ENCODE results near the gene WWC1. TPM values are rescaled to one million over a fixed set of nuclear protein-coding genes. Genes with fewer than 3 reads are reported as not detected.
A peak's percentile ranks its signal among the peaks of the same experiment; 100 is the strongest.

WWC1 gene
- total RNA-seq, 1 donor from 2014 or later: 20.8 TPM

DNA sequence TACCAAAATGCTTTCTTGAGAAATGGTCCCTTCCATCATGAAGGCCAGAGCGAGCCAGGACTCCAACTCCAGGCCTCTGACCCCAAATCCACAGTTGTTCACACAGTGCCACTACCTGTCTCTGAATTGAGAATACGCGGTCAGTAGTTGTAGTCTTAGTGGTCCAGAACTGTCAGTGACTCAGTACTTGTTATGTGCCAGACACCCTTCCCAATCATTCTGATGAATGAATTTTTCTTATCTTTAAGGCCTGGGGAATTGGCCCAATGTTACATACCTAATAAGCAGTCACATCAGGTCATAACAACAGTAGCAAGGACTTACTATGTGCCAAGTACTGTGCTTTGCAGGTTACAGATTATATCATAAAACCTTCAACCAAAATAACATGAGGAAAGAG lies 122.2 kb downstream of the WWC1 start:
- FAIRE-seq (no peak), DNase-seq (ENCODE audit: low read depth) (no peak)
- Histone ChIP-seq H3K4me3 (ENCODE audit: low read depth, low read length) (no peak overlapping the region), H3K27me3 (ENCODE audit: control insufficient read depth, insufficient read depth, low read length) (no peaks in the 10 kb centered on the region), H3K36me3 (ENCODE audit: control insufficient read depth, insufficient read depth, low read length) (peaks cover 12% of the 10 kb centered on the region)
- TF ChIP-seq, protein P1, sequence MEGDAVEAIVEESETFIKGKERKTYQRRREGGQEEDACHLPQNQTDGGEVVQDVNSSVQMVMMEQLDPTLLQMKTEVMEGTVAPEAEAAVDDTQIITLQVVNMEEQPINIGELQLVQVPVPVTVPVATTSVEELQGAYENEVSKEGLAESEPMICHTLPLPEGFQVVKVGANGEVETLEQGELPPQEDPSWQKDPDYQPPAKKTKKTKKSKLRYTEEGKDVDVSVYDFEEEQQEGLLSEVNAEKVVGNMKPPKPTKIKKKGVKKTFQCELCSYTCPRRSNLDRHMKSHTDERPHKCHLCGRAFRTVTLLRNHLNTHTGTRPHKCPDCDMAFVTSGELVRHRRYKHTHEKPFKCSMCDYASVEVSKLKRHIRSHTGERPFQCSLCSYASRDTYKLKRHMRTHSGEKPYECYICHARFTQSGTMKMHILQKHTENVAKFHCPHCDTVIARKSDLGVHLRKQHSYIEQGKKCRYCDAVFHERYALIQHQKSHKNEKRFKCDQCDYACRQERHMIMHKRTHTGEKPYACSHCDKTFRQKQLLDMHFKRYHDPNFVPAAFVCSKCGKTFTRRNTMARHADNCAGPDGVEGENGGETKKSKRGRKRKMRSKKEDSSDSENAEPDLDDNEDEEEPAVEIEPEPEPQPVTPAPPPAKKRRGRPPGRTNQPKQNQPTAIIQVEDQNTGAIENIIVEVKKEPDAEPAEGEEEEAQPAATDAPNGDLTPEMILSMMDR (IDR thresholded peaks at IDR 0.05; ENCODE audit: insufficient read depth, low read length, severe bottlenecking): no peak

DNA sequence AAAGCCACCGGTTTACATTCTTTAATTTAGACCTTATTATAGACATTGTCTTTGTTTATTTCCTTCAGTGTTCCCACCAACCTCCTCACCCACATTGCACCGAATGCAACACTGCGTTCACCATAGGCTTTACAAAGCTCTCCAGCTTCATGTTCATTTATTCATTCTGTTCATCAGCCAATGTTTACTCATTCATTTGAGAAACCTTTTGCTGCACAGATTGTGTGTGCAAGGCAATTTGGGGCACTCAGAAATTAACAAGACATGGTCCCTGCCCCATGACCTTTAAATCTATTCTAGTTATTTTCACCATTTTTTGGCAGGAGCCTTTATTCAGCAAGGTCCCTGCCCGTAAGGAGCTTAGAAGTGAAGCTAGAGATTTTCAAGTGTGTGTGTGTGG lies 124.0 kb downstream of the WWC1 start:
- TF ChIP-seq, protein P1 (IDR thresholded peaks at IDR 0.05; ENCODE audit: insufficient read depth, low read length, severe bottlenecking): no peak
- peaks cover 12% of the 10 kb centered on the region for H3K36me3 ChIP-seq (ENCODE audit: control insufficient read depth, insufficient read depth, low read length)
- no peak overlapping the region for H3K4me3 ChIP-seq (ENCODE audit: low read depth, low read length)
- FAIRE-seq: no peak
- no peak for DNase-seq (ENCODE audit: low read depth)
- H3K27me3 ChIP-seq (ENCODE audit: control insufficient read depth, insufficient read depth, low read length): no peaks in the 10 kb centered on the region

DNA sequence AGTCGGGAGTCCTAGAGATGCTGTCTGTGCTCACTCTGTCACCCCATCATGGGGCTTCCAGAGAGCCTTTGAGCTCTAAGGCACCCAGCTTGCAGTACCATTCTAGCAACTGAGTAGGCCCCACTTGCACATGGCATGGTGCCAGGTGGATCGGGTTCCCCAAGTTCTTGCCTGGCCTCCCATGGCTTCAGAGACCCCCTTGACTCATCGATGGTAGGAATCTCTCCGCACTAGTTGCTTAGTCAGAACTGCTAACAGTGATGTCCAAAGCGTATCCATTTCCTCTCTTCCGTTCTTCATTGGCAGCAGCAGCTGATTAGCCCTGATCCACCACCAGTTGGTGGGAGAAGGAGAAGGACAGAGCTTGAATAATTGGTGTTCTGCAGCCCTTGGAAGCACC lies 124.5 kb downstream of the WWC1 start:
- DNase-seq (ENCODE audit: low read depth): no peak
- FAIRE-seq: no peak
- Histone ChIP-seq H3K27me3 (ENCODE audit: control insufficient read depth, insufficient read depth, low read length) (no peaks in the 10 kb centered on the region), H3K4me3 (ENCODE audit: low read depth, low read length) (no peak overlapping the region), H3K36me3 (ENCODE audit: control insufficient read depth, insufficient read depth, low read length) (peaks cover 12% of the 10 kb centered on the region)
- TF ChIP-seq, protein P1 (IDR thresholded peaks at IDR 0.05; ENCODE audit: insufficient read depth, low read length, severe bottlenecking): no peak

DNA sequence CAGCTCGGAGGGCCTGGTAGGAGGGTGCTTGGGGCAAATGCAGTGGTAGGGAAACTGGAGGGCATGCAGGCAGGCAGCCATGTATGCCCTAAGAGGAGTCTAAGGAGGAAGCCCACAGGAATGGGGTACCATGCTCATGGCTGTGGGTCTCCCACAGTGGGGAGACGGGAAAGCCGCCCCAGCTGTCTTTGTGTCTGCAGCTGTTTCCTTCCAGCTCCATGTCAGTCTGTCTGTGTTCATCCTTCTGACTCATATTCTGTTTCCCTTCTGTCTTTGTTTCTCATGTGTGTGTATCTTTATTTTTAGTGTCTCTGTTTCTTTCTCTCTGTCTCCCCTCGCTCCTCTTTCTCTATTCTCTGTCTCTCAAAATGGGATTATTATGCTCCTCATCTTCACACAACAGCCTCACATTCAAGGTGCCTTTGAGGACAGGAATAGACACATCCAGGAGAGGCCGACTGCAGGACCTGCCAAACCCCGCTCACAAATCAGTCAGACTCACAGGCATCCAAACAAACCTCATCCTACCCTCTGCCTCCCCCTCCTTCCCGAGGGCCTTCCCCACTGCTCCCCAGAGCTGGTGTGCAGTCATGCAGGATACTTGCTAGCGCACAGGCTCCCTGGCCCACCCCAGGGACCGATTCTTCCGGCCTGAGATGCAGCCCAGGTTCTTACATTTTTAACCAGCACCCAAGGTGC lies 126.4 kb downstream of the WWC1 start:
- H3K4me3 ChIP-seq (ENCODE audit: low read depth, low read length): no peak overlapping the region
- H3K27me3 ChIP-seq (ENCODE audit: control insufficient read depth, insufficient read depth, low read length): no peaks in the 10 kb centered on the region
- TF ChIP-seq, protein P1 (IDR thresholded peaks at IDR 0.05; ENCODE audit: insufficient read depth, low read length, severe bottlenecking): no peak
- FAIRE-seq (no peak), DNase-seq (ENCODE audit: low read depth) (no peak)
- H3K36me3 ChIP-seq (ENCODE audit: control insufficient read depth, insufficient read depth, low read length): peaks cover 11% of the 10 kb centered on the region

DNA sequence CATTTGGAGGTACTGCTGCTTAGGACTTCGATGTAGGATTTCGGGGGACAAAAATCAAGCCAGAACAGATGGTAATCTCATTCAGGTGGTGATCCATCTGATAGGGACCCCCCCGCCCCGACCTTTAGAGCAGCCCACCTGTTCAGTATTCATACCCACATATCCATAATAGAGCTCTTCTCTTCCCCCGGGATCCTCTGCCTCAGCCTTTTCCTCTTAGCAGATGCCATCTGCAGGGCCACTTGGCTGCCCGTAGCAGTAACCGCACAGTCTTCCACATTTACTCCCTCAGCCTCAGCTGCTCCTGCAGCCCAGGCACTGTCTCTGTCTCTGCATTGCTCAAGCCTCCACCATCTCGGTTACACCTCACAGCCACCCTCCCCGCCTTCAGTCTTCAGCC lies 129.0 kb downstream of the WWC1 start:
- TF ChIP-seq, protein P1 (IDR thresholded peaks at IDR 0.05; ENCODE audit: insufficient read depth, low read length, severe bottlenecking): no peak
- no peak for DNase-seq (ENCODE audit: low read depth)
- H3K27me3 ChIP-seq (ENCODE audit: control insufficient read depth, insufficient read depth, low read length): no peaks in the 10 kb centered on the region
- peaks cover 17% of the 10 kb centered on the region for H3K36me3 ChIP-seq (ENCODE audit: control insufficient read depth, insufficient read depth, low read length)
- no peak overlapping the region for H3K4me3 ChIP-seq (ENCODE audit: low read depth, low read length)
- no peak for FAIRE-seq

DNA sequence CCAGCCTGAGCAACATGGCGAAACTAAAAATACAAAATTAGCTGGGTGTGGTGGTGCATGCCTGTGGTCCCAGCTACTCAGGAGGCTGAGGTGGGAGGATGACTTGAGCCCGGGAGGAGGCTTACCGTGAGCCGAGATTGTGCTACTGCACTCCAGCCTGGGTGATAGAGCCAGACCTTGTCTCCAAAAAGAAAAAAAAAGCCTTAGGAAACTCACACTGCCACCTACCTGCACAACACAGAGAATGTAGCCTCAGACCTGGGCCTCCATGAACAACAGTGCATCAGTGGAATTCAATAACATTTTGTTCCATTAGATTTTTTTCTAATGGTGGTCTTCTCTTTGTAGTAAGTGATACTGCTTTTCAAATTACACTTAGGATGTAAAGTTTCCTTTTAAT lies 131.0 kb downstream of the WWC1 start:
- FAIRE-seq (no peak), DNase-seq (ENCODE audit: low read depth) (peak; percentile 26)

More for the DNA sequence above, 131.0 kb downstream of the WWC1 start:
- TF ChIP-seq, protein P1 (IDR thresholded peaks at IDR 0.05; ENCODE audit: insufficient read depth, low read length, severe bottlenecking): peak; percentile 43
- peaks cover 19% of the 10 kb centered on the region for H3K36me3 ChIP-seq (ENCODE audit: control insufficient read depth, insufficient read depth, low read length)
- no peak overlapping the region for H3K4me3 ChIP-seq (ENCODE audit: low read depth, low read length)
- no peaks in the 10 kb centered on the region for H3K27me3 ChIP-seq (ENCODE audit: control insufficient read depth, insufficient read depth, low read length)

All from bronchial epithelial cell (primary cell).